ENCODE data around the gene CDC14B.
"Not testable (repeated sequence)": the region's sequence is repeated elsewhere in the genome, so short reads cannot be mapped to it uniquely, and the experiment has no call there.

CDC14B gene

GRCh38 chr9:96540106-96540505 is 79.5 kb downstream of the CDC14B start:
- DNase-seq (ENCODE audit: low read depth): no peak

DNA sequence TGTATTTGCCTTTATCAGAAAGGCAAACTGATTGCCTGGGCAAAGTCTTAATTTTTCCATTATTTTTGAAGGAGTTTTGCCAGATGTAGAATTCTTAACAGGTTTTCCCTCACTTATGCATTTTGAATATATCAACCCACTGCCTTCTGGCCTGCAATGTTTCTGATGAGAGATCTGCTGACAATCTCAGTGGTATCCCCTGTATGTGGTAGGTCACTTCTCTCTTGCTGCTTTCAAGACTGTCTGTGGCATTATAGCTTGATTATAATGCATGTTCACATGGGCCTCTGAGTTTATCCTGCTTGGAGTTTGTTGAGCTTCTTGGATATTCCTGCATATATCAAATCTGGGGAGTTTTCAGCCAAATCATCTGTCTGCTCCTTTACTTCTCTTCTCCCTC is 87.5 kb downstream of the CDC14B start:
- DNase-seq (ENCODE audit: low read depth): no peak

GRCh38 chr9:96524764-96525163 is 94.9 kb downstream of the CDC14B start:
- DNase-seq (ENCODE audit: low read depth): no peak

DNA sequence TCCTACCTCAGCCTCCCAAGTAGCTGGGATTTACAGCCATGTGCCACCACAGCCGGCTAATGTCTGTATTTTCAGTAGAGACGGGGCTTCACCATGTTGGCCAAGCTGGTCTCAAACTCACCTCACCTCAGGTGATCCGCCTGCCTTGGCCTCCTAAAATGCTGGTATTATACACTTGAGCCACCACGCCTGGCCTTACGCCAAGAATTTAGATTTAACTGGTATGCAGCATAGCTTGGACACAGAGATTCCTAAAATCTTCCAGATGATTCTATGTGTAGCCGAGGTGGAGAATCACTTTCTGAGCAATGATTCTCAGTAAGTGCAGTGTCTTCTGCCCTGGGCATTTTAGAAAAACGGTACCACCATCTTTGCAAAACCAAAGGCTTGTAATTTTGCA is 95.6 kb downstream of the CDC14B start:
- DNase-seq (ENCODE audit: low read depth): peak; percentile 3

- DNase-seq (ENCODE audit: low read depth): peak; percentile 5
These were observed 96.3 kb downstream of the CDC14B start for GRCh38 chr9:96523374-96523773.

DNA sequence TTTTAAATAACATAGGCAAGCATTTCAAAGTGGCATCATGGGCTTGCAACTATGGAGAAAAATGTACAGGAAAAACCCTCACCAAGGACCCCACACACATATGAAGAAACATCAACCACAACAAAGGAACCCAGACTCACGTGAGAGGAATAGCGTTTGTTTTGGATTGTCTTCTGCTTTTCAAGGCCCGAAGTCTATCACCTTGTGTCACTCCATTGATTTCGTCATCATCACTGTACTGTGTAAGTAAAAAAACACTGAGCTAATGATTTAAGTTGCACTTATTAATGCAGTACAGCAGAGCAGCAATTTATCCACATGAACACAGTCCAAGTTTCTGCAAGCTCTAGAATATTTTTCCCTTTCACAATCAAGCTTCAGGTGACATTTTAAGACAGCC is 97.3 kb downstream of the CDC14B start:
- no peak for DNase-seq (ENCODE audit: low read depth)

- DNase-seq (ENCODE audit: low read depth): no peak
These were observed 99.9 kb downstream of the CDC14B start for GRCh38 chr9:96519787-96520186.

GRCh38 chr9:96519095-96519494 is 100.5 kb downstream of the CDC14B start:
- no peak for DNase-seq (ENCODE audit: low read depth)

DNA sequence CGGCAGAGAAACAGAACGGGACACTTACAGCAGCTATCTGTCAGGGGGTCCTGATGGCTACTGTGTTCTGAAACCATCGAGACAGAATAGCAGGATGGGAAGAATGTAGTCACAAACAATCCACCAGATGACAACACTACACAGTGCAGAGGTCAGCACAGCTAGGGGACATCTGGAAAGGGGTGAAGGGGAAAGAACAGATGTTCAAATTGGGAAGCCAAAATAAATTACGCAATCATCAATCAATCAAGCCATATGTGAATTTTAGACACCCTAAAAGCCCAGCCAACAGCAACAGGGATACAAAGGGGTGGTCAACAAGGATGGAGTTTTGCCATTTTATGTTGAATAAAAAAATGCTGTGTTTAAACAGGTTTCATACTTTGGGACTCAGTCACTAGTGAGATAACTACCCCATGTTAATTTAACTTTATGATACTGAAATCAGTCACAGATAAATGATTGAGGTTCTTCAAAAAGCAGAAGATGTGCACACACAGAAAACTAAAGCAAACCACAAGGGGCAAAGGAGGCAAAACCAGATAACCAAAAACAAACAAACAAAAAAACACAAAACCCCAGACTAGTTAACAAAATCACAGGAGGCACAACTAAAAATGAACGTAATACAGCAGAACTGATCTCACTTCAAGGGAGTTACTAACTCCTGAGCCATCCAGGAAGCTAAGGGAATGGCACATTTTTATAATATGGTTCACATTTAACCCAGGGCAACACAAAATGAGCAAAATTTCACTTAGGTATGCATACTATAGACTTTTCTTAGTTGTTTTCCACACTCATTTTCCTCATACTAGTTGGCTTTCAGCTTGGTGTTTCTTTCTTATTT is 103.8 kb downstream of the CDC14B start:
- no peak for DNase-seq (ENCODE audit: low read depth)

DNA sequence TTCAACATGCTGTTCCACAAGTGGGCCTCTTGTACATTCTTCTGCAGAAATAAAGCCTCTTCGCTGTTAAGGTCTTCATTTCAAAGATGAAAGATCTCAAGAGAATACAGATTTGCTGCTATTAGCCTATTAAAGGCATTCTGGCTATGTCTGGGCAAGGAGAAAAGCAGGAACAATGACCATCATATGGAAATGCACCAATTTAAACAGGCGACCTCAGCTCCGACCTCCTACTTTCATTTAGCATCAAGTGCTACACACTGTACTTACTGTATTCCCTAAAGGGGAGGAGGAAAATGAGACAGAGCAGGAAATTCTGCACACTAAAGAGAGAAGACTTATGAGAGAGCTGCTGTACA is 104.9 kb downstream of the CDC14B start:
- DNase-seq (ENCODE audit: low read depth): peak; percentile 19

DNA sequence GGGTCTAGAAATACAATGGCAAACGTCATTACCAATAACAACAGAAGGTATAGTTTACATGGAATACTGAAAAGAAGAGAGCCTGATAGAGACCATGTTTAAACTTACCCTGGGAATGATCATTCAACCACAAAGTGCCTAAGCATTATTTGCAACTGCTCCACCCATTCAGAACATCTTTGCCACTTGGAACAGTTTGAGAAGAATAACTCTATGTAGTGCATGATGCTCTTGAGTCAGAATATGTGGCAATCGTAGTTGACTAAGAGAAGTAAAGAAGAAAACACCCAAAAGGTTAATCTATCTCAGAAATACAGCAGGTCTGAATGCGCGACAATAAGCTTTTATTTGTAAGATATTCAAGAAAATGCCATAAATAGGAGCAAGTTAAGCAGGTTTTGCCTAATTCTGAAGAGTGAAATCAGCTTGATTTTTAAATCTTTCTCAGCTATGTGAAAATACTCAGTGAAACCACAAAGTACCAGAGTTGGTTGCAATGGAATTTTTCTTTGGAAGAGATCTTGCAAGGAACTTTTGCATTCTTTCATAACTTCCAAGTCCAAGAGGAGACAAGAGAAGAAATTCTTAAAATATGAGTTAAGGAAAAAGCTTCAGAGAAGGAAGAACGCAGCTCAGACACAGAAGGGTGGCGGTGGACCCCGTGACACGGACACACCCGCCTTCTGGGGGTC is 105.4 kb downstream of the CDC14B start:
- DNase-seq (ENCODE audit: low read depth): peak; percentile 93

GRCh38 chr9:96513622-96514021 is 106.0 kb downstream of the CDC14B start:
- peak; percentile 89 for DNase-seq (ENCODE audit: low read depth)

DNA sequence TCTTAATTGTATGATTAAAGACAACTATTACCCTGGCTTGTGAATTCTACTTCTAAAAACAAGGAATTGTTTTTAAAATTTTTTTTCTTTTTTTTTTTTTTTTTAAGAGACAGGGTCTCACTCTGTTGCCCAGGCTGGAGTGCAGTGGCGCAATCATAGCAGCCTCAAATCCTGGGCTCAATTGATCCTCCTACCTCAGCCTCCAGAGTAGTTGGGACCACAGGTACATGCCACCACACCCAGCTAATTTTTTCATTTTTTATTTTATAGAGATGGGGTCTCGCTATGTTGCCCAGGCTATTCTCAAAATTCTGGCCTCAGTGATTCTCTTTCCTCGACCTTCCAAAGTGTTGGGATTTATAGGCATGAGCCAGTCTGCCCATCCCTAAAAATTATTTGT is 107.4 kb downstream of the CDC14B start:
- no peak for DNase-seq (ENCODE audit: low read depth)

GRCh38 chr9:96510258-96510657 is 109.4 kb downstream of the CDC14B start:
- DNase-seq (ENCODE audit: low read depth): peak; percentile 17

DNA sequence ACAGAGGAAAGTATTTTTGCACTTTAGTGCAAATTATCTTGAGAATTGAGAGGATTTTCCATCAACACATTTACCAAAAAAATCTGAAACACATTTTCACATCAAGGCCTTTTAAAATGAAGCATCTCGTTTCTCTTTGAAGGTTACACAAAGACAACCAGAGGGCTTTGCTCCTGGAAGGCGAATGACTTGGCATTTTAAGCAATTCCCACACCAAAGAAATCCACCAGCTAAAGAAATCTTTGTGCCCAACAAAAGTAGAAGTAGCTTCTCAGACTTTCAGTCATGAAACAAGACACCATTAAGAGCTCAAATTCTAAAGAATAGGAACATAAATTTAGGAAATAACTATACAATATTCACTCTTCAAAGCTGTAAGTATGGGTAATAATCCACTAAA is 109.8 kb downstream of the CDC14B start:
- DNase-seq (ENCODE audit: low read depth): no peak

DNA sequence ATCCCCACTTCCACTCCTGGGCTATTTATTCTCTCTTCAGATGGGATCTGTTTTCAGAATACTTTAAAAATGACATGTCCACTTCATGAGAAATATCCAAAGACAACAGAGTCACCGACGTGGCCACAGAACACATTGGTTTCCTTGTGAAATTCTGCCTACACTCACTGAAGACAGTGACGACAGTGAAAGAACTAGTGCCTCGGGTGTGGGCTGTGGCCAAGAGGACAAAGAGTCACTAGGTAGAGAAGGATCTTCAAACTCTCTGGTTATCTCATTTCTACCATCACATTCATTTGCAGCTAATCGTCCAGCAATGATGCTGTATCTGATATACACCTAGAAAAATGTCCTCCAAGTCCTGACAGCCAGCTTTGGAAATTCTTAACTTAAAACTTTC is 110.6 kb downstream of the CDC14B start:
- no peak for DNase-seq (ENCODE audit: low read depth)

- no peak for DNase-seq (ENCODE audit: low read depth)
These were observed 111.3 kb downstream of the CDC14B start for GRCh38 chr9:96508227-96508940.

DNA sequence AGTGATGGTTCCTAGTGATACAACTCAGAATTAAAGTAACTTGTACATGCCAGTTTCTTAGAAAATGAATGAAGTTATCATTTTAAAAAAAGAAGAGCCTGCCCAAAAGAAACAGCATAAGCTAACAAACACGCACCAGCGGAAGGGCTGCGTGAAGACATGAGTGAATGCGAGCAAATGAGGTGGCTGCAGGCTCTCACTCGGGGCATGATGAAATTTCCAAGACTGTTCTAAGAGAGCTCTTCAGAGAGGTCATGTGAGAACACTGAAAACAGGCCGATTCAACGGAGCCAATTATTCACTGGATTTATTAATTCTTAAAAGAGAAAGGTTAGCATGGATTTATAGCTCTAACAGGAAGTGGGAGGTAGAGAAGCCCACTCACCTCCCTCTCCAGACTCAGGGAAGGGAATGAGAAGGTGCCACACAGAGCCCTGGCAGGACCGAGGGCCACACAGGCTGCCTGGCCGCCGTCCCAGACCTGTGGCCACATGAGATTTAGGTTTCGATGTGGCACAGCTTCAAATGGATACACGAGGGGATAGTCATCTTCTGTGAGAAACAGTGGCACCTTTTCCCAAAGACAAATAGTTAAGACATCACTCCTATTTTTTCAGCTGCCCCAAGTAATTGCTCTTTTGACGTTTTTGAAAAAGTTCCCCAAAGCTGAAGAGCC is 114.2 kb downstream of the CDC14B start:
- DNase-seq (ENCODE audit: low read depth): no peak

DNA sequence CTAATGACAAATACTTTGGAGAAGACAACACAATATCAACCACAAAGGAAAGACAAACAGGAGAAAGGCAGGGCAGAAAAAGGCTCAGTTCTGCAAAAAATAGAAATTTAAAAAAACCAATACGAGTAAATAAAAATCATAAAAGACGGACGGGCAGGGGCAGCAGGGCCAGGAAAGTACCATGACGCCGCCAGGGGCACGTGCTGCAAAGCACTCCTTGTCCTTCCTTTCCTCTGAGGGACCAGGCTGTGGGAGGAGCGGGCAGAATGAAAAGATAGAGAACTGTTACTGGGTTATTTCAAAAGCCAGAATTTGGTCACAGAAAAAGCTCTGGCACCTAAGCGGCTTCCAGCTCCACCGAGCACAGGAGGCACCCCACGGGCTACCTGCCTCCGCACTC is 115.7 kb downstream of the CDC14B start:
- DNase-seq (ENCODE audit: low read depth): no peak

- not testable (repeated sequence) for DNase-seq (ENCODE audit: low read depth)
These were observed 116.3 kb downstream of the CDC14B start for GRCh38 chr9:96503374-96503748.

DNA sequence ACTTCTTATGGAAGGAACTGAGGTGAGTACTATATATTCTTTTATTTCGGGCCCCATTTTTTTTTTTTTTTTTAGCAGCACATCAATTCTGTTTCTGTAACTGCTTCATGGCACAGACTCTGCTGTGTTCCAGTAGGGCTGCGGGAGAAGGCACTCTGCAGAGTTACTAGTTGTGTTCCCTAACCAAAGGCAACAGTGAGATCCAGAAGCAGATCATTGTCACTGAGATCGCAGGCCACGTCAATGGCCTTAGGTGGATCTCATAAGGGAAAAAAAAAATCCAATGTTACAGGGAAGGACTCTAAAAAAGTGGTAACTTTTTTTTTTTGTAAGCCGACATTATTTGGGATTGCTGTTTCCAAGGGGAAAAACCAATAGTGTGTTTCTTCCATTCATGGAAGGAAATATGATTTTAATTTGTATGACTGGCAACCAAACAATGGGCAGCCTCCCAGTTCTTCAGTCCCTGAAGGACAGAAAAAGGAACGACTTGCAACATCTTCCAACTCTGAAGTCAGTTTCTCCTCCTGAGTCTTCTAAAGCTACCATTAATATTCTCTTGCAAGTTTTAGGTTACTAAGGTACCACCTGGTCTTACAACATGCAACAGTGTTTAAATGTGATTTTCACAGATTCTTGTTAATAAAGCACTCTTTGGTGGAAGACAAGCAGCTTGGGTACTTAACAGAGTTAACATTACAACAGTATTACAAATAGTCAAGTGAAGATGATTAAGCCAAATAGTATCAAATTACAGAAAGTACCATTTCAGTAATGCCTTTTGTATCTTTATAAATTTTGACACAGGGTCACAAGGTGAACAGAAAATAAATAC is 116.9 kb downstream of the CDC14B start:
- no peak for DNase-seq (ENCODE audit: low read depth)
